PFSK-1 (cell line): Measurements from ENCODE around the gene CYBB. TPM values are rescaled to one million over a fixed set of nuclear protein-coding genes. Genes with fewer than 3 reads are reported as not detected.

Experiments used
- FOXP2 ChIP-seq: optimal IDR thresholded peaks from 2 replicates; pipeline ENCODE3; 2011; ENCODE audit warnings: borderline replicate concordance, control low read depth, inconsistent platforms; ENCODE audit not compliant: insufficient read depth; ENCODE audit errors: extremely low read length, extremely low read depth
- POLR2AphosphoS5 ChIP-seq: IDR thresholded peaks from 2 replicates; pipeline ENCODE4 v1.6.1; 2012; ENCODE audit warnings: low read depth, mild to moderate bottlenecking, control low read depth, low read length, moderate library complexity
- REST ChIP-seq, 2 experiments: IDR thresholded peaks; 2 replicates each; pipeline versions ENCODE4 v1.6.1 to v1.8.0; 2011 to 2012; ENCODE audit warnings: low read depth in 2 of 2, low read length in 2 of 2, control low read depth in 1 of 2, inconsistent platforms in 1 of 2, mild to moderate bottlenecking in 1 of 2, moderate library complexity in 1 of 2; ENCODE audit not compliant: insufficient read depth in 1 of 2
- SIN3A ChIP-seq: IDR thresholded peaks from 2 replicates; pipeline ENCODE4 v1.6.1; 2012; ENCODE audit warnings: mild to moderate bottlenecking, low read length, moderate library complexity, borderline replicate concordance; ENCODE audit not compliant: insufficient read depth
- TAF1 ChIP-seq: IDR thresholded peaks from 2 replicates; pipeline ENCODE4 v1.6.1; 2012; ENCODE audit warnings: low read length, control low read depth, borderline replicate concordance; ENCODE audit not compliant: insufficient read depth
- polyA plus RNA-seq: library from polyadenylated mRNA; unstranded; fragments of >200 nt; gene quantifications from one replicate; pipeline ENCODE4 v1.2.1, GENCODE V29; 2012; ENCODE audit warnings: low read depth, missing spikeins; ENCODE audit not compliant: insufficient read length

Gene CYBB
- polyA plus RNA-seq, result not detected

- TF ChIP-seq POLR2AphosphoS5, result no peak
- no peak for TF ChIP-seq REST (IDR thresholded peaks at IDR 0.05; ENCODE audit: insufficient read depth in 1 of 2, low read depth in 2 of 2, low read length in 2 of 2)
- no peak for TF ChIP-seq FOXP2
- TF ChIP-seq SIN3A, result no peak
- TF ChIP-seq TAF1, result no peak
Measured at GRCh38 chrX:37779857-37780256, at the start of gene CYBB. TSS of gene CYBB (plus strand) at chrX:37780059. CDS start at chrX:37780078, 19 bp downstream.

DNA sequence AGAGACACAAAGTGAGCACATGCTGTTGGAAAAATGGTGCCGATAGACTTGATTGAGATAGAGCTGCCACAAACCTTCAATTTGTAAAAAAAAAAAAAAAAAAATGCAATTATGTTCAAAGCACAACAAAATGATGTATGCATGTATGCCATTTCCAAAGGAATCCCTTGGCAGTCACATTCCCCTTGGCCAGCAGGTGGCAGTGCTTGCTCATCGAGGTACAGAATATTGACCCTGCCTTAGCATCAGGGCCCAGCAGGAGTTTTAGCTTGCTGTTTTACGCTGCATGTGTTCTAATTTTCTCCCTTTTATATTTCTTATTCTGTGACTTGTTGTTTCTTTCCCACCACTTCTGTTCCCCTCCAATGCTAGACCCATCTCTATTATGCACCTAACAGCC lies 34.5 kb upstream of the CYBB start:
- TF ChIP-seq REST (IDR thresholded peaks at IDR 0.05; ENCODE audit: insufficient read depth in 1 of 2, low read depth in 2 of 2, low read length in 2 of 2) (no peak), TAF1 (no peak), SIN3A (no peak), FOXP2 (no peak), POLR2AphosphoS5 (no peak)

- TF ChIP-seq TAF1, result no peak
- no peak for TF ChIP-seq FOXP2
- no peak for TF ChIP-seq POLR2AphosphoS5
- no peak for TF ChIP-seq REST (IDR thresholded peaks at IDR 0.05; ENCODE audit: insufficient read depth in 1 of 2, low read depth in 2 of 2, low read length in 2 of 2)
- TF ChIP-seq SIN3A, result no peak
Measured at GRCh38 chrX:37745835-37746217, 34.0 kb upstream of the CYBB start.

- TF ChIP-seq SIN3A (no peak), POLR2AphosphoS5 (no peak), REST (IDR thresholded peaks at IDR 0.05; ENCODE audit: insufficient read depth in 1 of 2, low read depth in 2 of 2, low read length in 2 of 2) (no peak), FOXP2 (no peak), TAF1 (no peak)
Measured at GRCh38 chrX:37746218-37746941, 33.5 kb upstream of the CYBB start.
